GM19468 (cell line): ENCODE results near the gene CFAP20DC.

Experiments
- ATAC-seq: cut with Tn5 transposase; IDR thresholded peaks from one replicate; pipeline ENCODE4 v1.9.1; 2021; ENCODE audit warnings: mild to moderate bottlenecking, moderate library complexity, moderate number of reproducible peaks; ENCODE audit not compliant: unreplicated experiment; ENCODE audit errors: extremely low read depth

Gene CFAP20DC

DNA sequence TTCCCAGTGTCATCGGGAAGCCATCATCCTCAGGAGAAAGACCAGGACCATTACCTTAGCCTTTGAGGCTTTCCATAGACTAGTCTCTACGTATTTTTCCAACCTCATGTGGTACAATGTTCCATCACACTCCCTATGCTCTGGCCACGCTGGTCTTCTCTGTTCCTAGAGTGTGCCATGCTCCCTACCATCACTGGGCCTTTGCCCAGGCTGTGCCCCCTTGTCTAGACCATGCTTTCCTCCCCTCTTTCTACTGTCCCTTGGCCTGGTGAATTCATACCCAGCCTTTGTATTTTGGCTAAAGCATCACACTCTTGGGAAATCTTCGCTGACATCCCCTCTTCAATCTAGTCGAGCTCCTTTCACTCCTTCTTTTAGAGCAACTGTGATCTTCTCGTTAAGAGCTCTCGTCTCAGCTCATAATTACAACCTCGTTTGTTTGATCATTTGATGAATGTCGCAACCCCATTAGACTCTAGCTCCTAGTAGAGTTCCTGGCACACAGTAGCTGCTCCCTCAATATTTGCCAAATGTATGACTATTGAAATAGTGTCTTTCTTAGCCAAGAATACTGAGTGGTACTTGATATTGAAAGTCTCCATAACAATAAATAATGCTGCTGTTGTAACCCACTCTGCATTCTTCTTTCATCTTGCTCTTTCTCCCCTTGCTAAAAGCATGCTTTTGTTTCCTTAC lies 283.1 kb downstream of the CFAP20DC start:
- ATAC-seq = no peak

DNA sequence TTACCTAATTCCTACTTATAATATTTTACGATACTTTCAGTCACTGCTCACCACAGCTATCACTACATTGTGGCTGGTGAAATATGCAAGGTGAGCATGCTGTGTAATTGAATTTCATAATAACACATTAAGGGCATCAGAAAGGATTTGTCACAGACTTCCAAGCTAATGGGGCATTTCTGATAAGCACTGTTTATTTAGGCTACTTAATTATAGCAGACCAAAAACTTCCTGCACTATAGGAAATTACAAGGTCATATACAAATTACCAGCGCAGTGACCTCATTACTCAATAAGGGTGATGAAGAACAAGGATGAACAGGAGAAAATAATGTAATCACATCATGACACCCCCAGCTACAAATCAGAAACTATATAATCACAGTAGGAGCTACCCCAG lies 294.7 kb downstream of the CFAP20DC start:
- no peak for ATAC-seq

DNA sequence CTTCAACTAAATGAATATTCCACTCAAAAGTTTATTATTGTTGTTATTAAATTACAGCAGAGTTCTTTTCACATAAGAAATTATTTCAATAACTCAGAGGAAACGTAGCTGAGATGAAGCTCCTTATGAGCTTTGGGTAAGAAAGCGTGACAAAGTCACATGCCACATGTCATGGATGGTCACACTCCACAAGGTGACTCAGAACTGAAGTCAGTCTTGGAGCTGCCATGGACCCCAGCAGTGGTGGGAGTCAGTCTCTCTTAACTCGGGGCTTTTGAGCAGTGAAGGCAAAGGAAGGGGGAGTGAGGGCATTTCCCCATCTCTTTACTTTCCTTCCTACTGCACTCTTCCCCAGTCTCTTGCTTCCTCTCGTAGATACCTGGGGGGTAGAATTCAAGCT lies 295.8 kb downstream of the CFAP20DC start:
- no peak for ATAC-seq

DNA sequence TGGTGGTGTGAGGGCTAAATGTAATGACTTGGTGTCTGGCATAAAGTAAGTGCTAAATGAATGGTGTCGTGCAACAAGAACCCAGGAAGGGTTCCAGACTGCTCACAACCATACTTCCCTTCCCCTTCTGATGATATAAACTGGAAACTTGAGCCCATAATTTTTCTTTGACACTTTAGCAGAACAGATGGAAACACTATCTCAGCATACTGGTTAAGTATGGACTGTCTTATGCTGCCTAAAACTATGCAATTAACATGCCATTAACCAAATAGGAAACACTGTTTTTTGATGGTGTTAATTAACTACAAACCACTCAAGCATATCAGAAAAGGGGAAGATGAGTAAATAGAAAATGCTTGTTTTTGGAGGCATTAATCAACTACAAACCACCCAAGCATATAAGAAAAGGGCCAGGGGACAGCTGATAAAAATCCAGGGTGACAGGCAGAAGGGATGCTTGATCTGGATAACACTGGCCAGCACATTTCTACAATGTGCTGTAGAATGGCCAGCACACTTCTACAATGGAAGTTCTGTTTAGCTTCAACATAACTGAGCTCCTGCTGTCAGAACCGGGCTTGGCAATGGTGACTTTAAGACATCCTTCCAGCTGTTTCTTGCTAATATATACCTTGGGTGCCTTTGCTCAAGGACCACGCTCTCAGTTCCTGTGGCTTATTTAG lies 297.8 kb downstream of the CFAP20DC start:
- ATAC-seq = no peak

DNA sequence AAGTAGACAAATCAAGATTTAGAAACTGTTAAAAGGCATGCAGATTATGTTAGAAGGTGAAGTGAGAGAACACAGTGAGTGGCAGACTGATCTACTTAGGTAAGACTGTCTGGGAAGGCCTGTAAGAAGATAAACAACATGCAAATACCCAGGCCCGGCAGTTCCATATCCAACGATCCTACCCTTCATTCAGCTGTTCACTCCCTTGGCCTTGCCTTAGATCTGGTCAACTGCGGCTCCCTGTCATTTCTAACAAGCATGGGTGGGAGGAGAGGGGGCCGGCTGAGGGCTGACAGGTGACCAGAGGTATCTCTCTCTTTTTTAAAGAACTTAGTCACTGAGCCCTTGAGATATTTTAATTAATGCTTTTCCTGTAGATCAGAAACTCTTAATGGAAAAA lies 298.6 kb downstream of the CFAP20DC start:
- no peak for ATAC-seq

DNA sequence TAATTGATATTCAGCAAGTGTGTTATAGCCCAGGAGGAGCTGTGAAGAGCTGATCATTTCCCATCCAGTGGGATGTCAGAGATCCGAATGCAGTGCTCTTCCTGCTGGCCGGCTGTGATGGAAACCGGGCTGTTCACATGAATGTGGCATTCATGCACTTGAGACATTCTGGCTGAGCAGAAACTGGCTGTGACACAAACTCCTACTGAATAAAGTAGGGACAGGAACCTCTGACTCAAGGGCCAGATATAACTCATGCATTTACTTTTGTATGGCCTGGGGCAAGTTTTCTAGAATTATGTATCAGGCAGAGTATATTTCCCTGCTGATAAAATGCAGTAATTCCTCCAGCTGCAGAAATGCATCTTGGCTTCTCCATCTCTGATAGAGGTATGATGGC lies 299.9 kb downstream of the CFAP20DC start:
- no peak for ATAC-seq

DNA sequence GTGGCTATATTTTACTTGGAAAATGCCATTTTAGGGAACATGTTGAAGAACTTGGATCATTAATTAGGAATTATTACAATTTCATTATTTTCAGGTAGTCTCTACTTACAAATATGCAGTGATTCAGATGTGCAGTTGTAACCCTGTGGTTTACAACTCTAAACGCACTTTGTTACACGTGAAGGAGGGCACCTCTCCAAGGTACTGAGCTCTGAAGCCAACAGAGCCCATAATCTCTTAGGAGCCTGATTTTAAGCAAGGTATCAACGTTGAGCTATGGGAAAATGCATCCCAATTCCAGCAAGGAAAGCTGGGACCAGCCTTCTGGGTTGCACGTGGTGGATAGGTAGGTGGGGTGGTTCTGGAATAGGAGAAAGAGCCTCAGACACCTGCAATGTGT lies 301.8 kb downstream of the CFAP20DC start:
- ATAC-seq = no peak

DNA sequence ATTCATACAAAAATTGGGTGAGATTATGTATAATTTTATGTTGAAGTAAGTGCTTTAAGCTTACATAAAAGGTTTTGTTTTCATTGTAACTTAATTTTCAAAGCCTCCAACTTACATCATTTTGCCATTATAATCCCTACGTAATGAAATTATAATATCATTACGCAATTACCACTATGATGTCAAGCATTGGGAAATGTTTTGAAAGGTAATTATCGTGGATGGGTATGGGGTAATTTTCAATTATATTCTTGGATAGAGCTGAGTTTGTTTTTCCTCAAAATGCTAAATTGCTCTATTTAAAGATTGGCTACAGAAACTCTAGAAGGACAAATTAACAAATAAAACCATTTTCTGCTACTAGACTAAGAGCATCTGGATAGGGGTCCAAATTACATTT lies 303.1 kb downstream of the CFAP20DC start:
- no peak for ATAC-seq

DNA sequence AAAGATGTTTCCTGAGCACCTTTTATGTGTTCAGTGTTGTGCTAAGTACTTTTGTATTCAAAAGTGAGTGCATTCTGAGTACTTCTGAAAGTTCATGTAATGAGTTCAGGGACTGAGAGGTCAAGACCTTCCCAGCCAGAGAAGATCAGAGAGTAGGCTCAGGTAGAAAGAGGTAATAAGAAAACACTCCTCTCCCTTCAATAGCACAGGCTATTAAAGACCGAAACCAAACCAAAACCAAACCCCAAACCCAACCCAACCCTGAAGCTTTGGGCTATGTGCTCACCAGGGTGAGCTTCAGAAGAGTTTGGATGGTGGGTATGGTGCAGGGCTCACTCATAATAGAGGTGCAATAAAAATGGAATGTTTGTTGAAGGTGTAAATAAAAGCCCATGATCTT lies 306.5 kb downstream of the CFAP20DC start:
- peak; percentile 19 for ATAC-seq

DNA sequence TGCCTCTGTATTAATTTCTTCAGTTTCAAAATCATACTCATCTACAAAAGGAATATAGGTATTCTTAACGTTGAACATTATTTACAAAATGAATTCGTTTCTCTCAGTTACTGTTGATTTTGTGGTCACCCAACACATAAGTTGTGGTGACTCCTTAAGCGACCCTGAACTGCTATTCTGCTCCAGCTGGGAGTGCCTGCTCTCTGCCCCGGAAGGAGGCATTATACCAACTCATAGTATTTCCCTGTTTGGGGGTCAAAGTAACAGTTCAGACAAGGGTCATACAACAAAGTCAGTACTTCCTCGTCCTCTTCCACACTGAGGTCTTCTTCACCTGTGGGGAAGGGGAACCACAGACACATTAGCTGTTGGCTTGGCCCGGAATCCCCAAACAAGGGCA lies 307.6 kb downstream of the CFAP20DC start:
- no peak for ATAC-seq

DNA sequence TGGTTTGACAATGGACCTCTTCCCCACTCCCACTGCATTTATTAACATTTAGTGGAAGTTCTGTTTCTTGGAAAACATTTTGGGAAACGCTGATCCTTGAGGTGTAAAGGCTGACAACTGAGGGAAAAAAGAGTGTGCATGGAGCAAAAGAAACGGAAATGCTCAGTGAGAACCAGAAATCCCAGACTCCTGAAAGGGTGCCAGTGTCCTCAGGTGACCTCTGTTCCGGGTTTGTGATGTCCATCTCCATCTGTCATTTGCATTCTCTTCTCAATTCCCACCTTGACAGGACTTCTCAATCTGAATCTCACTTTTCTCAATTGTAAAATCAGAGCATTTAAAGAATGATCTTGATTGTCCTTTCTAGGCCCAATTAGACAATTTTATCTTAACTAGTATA lies 312.2 kb downstream of the CFAP20DC start:
- ATAC-seq = no peak

DNA sequence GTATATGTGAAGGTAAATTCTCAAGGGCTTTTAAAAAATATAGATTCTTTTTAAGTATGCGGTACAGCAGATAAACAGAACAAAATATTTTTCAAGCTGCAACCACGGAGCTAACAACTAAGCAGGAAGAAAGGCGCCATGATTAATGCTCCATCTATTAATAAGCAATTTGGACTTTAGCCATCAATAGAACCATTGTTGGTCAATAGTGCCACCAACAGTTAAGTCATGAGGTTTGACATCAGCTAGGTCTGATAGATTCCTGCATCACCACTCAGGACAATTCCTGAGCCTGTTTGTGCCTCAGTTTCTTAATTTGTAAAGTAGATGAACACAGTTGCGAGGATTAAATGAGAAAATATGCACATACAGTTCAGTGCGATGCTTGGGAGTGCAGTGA lies 318.2 kb downstream of the CFAP20DC start:
- no peak for ATAC-seq

DNA sequence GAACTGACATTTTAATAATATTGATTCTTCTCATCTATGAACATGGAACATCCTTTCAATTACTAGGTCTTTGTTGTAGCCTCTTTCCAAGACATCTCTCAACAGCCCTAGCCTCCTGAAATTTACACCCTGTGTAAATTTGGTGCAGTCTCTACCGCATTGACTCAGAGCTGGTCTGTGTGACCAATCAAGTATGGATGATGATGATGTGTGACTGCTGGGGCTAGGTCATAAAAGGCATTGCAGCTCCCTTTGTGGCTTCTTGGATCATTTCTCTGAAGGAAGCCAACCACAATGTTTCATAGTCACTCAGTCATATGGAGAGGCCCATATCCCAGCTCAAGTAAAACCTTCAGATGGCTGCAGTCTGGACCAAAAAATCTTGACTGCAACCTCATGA lies 321.1 kb downstream of the CFAP20DC start:
- no peak for ATAC-seq

DNA sequence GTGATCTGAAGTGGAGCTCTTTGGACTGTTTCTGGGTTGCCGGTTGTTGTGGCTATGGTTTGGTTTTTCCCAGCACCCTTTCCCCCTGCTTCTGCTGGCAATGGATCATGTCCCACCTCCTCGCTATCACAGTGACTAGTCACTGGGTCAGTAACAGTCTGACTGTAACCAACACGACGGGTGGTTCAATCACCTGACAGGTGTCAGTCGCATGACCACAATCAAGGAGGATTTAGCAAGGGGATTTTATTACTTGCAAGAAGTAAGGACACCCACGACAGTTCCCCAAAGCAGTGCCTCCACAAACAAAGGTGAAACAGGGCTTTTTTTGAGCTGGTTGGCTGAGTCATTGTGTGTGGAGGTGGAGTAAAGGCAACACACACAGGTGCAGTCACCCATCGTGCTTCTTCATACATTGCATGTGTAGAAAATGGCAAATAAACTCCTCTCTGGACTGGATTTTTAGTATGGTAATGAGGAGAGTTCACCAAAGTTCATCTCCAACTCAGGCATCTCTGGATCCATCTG lies 324.4 kb downstream of the CFAP20DC start:
- ATAC-seq = no peak

DNA sequence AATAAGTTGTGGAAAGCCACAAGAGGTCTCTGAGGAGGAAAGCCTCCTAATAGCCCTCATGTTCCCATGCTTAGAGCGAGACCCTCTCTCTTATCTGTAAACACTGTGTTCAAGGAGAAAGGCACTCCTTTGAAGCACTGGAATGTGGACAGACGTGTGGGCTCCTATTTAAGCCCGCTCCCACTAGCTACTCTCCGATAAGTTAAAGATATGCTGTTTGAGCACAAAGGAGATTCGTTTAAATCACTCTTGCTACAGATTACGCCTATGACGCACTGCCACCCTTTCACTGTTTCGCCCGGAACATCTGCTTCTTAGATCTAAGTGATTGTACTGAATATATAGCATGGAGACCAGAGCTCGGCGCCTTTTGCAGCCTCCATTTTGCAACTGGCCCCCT lies 325.5 kb downstream of the CFAP20DC start:
- no peak for ATAC-seq

DNA sequence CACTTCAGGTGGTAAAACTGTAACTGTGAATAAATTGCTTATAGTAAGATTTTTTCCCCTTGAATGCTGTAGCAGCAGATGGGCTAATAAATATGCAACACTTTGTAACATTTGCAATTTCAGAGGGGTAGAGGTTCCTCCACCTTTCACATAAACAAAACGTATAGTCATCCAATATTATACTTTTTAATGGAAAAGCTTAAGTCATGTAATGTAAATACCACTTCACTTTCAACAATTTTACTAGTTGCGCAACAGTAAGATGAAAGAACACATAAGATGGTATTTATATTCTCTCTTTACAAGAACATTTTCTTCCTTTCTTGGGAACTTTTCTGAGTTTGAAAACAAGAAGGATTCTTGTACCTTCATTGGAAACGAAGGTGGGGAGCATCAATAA lies 326.7 kb downstream of the CFAP20DC start:
- ATAC-seq = no peak

DNA sequence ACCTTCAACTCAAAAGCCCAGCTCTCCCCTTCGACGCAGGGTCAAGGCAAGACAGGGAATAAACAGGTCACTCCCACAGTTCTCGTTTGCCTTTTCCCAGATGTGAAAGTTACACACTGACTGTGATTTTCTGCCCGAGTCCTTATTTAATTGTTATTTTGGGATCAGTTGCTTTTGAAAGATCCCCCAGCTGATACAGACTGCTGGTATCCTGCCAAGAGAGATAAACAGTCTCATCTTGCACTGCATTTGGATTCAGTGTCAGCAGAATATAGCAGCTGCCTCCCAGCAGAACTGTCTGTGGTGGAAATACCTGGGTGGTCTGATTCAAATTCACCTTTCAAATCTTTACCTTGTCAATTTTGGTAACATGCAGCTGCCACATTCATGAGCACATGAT lies 327.3 kb downstream of the CFAP20DC start:
- no peak for ATAC-seq

DNA sequence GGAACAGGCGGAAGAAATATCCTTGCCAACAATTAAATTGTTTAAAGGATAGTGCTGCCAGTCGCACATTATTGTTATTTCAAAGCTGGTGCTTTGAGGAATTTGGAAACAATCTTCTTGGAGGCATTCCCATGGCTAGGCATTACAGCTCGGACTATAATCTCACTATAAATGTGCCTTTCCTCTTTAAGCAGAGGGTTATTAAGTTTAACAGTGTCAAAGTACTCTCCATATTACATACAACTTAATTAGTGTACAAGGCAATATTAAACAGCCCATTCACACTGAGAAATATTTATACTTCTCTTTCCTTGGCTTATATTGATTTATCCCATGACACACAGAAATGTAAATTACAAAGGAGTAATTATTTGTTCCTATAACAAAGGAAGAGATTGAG lies 329.3 kb downstream of the CFAP20DC start:
- no peak for ATAC-seq

DNA sequence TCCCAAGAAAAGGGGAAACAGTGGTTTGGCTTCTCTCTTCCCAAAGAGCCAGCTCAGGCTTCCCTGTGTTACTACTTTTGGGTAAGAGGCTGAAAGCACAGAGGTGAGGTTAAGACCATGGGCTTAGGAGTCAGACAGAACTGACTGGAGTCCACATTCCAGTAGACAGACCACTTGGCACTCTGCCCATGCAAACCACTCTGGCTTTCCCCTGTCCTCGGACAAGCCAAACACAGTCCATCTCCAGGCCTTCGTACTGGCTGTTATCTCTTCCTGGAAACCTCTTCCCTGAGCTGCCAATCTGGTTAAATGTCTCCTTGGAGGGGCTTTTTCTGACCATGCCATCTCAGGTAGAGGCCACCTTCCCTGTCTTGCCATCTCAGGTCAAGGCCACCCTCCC lies 330.1 kb downstream of the CFAP20DC start:
- no peak for ATAC-seq

DNA sequence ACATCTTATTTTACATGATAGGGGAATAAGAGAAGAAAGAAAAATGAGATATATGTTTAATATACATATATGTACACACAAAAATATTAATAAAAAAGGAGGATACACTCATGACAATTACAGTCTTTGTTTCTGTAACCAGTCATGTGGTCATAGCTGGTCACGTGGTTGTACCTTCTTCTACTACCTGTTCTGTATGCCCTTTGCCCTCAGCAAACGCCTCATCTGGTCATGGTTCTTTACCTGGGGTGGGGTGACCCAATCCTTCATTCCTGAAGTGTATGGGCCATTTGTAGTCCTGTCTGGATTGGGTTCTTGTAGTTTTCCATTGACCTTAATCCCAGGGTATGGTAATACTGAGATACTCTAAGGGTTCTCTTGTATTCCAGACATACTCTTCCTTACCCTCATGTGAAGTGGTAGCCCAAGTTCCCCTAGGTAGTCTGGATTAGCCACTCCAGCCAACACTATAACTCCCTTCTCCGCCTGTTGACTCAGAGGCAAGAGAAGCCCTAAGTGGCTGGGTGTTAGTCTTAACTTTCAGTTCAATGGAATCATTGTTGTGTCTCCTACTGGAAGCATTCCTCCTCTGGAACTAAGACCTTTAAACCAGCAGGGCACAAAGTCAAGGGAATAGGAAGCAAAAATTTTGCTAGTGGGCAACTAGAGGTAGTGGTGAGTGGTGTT lies 336.0 kb downstream of the CFAP20DC start:
- ATAC-seq = no peak

DNA sequence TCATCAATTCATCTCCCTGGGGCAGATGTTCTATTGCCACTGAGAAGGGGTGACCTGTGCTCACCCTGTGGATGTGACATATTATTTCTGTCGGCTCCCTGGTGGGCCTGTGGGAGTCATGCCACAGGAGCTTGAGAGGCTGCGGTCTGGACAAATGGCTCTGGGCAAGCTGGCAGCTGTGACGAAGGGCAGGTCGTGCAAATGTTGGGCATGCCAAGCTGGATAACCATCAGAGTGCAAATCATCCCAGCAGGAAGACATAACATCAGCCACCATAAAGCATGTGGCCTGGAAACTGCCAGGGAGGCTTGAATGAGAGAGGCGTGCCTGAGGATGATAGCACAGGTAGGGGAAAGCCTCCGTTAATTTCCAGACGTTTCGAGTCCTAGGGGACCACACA lies 338.0 kb downstream of the CFAP20DC start:
- ATAC-seq = no peak
